Stimulated activated CD8-positive, alpha-beta memory T cell treated with anti-CD3 and anti-CD28 coated beads, Interleukin-7, amount 100 ng/mL, for 4 hours (primary cell): ENCODE measurements around the gene VSTM2B.

Source experiments
- DNase-seq, 2 donors: peaks; one replicate each; pipeline ENCODE4 v3.0.0-alpha.2; 2020; ENCODE audit warnings: low read depth in 2 of 2

The VSTM2B gene

GRCh38 chr19:29591670-29592069 lies 65.9 kb downstream of the VSTM2B start:
- DNase-seq = no peak

DNA sequence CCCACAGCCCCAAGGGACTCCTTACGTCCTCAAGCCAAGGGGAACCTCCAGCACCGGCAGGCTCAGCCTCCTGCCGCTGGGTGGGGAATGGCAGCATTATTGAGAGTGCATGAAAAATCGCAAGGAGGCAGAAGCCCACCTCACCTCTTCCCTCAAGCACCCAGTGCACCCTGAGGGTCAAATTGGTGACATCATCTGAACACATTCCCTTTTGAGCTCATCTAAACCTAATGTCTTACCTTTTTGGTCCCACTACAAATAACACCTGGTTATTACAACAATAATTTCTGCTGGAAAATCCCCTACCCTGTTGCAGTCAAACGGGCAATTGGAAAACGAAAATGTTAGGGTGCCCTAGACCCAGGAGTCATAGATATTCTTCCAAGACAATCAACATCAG lies 68.1 kb downstream of the VSTM2B start:
- DNase-seq = no peak

GRCh38 chr19:29596080-29596727 lies 70.4 kb downstream of the VSTM2B start:
- DNase-seq = no peak

- DNase-seq = no peak
Observed at GRCh38 chr19:29596885-29597525, 71.2 kb downstream of the VSTM2B start.

GRCh38 chr19:29598036-29598435 lies 72.2 kb downstream of the VSTM2B start:
- DNase-seq = no peak

DNA sequence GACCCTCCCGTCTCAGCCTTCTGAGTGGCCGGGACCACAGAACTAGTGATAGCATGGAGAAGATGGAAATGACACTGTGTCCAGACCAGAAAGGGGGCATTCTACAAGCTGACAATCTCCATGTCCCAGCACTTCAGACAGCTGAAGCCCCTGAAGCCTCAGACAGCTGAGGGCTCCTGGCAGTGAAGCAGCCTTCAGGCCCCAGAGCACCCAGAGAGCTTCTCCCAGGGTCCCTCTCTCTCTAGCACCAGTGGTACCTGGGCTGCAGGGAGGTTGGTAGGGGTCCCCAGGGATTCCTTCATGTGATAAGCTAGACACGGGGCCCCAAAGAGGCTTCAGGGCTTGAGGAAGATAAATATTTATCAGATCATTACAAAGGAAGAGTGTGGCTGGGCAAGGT lies 72.7 kb downstream of the VSTM2B start:
- DNase-seq = no peak

DNA sequence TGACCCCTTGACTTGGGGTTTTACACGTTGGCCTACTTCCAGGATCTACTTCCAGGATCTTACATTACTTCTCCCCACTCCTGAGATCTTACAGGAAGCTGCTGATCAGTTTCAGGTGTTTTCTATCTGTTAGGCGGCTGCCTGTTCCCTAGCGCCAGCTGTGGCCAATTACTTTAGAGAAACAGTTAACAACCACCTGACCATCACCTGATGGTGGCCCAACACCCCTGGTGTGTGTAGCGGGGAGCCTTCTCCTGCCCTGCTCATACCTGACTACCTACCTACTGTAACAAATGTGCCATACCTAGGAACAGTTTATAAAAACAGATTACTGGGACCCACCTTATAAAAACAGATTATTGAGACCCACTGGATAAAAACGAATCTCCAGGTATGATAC lies 77.5 kb downstream of the VSTM2B start:
- no peak for DNase-seq

- peak; percentile 96 to 97 for DNase-seq
Observed at GRCh38 chr19:29605653-29606419, 80.0 kb downstream of the VSTM2B start, which contains the start of gene POP4. POP4 (plus strand) TSS chr19:29606283; CDS start chr19:29606319, 36 bp downstream.

- no peak for DNase-seq
Observed at GRCh38 chr19:29606420-29606747, 80.6 kb downstream of the VSTM2B start.

DNA sequence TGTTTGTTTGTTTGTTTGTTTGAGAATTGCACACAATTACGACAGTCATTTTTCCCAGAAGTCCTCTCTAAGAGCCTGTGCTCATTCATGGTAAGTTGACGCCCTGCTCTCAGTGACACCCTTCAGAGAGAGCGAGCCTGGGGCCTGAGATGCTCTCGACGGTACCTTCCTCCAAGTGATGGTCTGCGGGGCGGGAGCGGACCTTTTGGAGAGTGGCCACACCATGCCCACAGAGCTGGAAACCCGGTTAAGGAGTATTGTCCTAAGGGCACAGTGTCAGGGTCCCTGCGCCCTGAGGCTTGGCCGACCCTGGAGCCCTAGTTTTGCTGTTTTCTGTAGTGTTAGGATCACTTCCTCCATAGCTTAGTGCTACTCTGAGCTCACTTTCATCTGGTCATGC lies 83.8 kb downstream of the VSTM2B start:
- DNase-seq = no peak

DNA sequence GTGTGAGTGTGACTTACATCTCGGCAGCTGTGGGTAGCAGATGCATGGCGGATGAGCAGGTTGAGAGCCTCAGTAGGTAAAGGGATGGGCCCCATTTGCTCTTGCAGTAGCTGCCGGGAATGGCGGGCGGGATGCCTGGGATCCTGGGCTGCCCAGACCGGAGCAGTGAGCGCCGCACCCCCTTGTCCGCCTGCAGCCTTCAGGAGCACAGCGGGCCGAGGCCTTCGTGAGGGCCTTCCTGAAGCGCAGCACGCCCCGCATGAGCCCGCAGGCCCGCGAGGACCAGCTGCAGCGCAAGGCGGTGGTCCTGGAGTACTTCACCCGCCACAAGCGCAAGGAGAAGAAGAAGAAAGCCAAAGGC lies 84.4 kb downstream of the VSTM2B start:
- no peak for DNase-seq

GRCh38 chr19:29610574-29611271 lies 84.9 kb downstream of the VSTM2B start:
- peak; percentile 69 to 78 for DNase-seq

GRCh38 chr19:29612121-29612520 lies 86.3 kb downstream of the VSTM2B start:
- DNase-seq = no peak

GRCh38 chr19:29612801-29613595 lies 87.2 kb downstream of the VSTM2B start:
- DNase-seq = no peak

- no peak for DNase-seq
Observed at GRCh38 chr19:29614046-29614445, 88.3 kb downstream of the VSTM2B start.
